GM18870 (cell line): ENCODE data around the gene LEP.

Source experiments
- ATAC-seq: cut with Tn5 transposase; IDR thresholded peaks from one replicate; pipeline ENCODE4 v1.9.1; 2021; ENCODE audit warnings: moderate library complexity; ENCODE audit not compliant: unreplicated experiment

Gene LEP

GRCh38 chr7:128243273-128243672 is 2.2 kb downstream of the LEP start:
- no peak for ATAC-seq

GRCh38 chr7:128244861-128245260 is 3.8 kb downstream of the LEP start:
- ATAC-seq: no peak

- ATAC-seq: no peak
These were observed 6.0 kb downstream of the LEP start for GRCh38 chr7:128247108-128247507.

GRCh38 chr7:128247640-128248194 is 6.6 kb downstream of the LEP start:
- no peak for ATAC-seq

GRCh38 chr7:128251337-128251736 is 10.3 kb downstream of the LEP start:
- no peak for ATAC-seq

GRCh38 chr7:128253701-128254100 is 12.6 kb downstream of the LEP start:
- no peak for ATAC-seq

GRCh38 chr7:128254470-128254869 is 13.4 kb downstream of the LEP start:
- ATAC-seq: no peak

GRCh38 chr7:128255271-128255670 is 14.2 kb downstream of the LEP start:
- no peak for ATAC-seq

- ATAC-seq: no peak
These were observed 16.4 kb downstream of the LEP start for GRCh38 chr7:128257458-128257857.

GRCh38 chr7:128259131-128260061 is 18.3 kb downstream of the LEP start:
- ATAC-seq: no peak

- ATAC-seq: no peak
These were observed 19.2 kb downstream of the LEP start for GRCh38 chr7:128260069-128260795.

- ATAC-seq: no peak
These were observed 21.4 kb downstream of the LEP start for GRCh38 chr7:128262273-128263028.

GRCh38 chr7:128263420-128263819 is 22.3 kb downstream of the LEP start:
- ATAC-seq: no peak

- ATAC-seq: no peak
These were observed 23.4 kb downstream of the LEP start for GRCh38 chr7:128264477-128264876.

- no peak for ATAC-seq
These were observed 24.3 kb downstream of the LEP start for GRCh38 chr7:128265156-128265905.

GRCh38 chr7:128265906-128266300 is 24.8 kb downstream of the LEP start:
- no peak for ATAC-seq

- ATAC-seq: no peak
These were observed 25.4 kb downstream of the LEP start for GRCh38 chr7:128266529-128266882.

GRCh38 chr7:128266883-128267594 is 26.0 kb downstream of the LEP start:
- ATAC-seq: no peak

GRCh38 chr7:128267595-128267924 is 26.5 kb downstream of the LEP start:
- no peak for ATAC-seq

- no peak for ATAC-seq
These were observed 27.2 kb downstream of the LEP start for GRCh38 chr7:128268233-128268632.
